B cell (primary cell): ENCODE results near the gene SYMPK. TPM values are rescaled to one million over a fixed set of nuclear protein-coding genes. Genes with fewer than 3 reads are reported as not detected.

Experiments used
- ATAC-seq: fragments of 200-7000 bp; cut with Tn5 transposase; one replicate; pipeline ENCODE4 v1.10.0; 2021; ENCODE audit warnings: low read depth, mild to moderate bottlenecking, moderate number of reproducible peaks, moderate library complexity
- CTCF ChIA-PET: fragments of 350-600 bp; sonication (Branson Sonifier 250); formaldehyde crosslinking; loops from one replicate; lab custom pipeline; 2021; ENCODE audit warnings: antibody characterized with exemption, inconsistent platforms; lab: Charles Lee
- POLR2A ChIA-PET: fragments of 350-600 bp; sonication (Branson Sonifier 250); formaldehyde crosslinking; loops from one replicate; lab custom pipeline; 2021; ENCODE audit warnings: antibody characterized with exemption; lab: Charles Lee
- DNase-seq: peaks from one replicate; pipeline ENCODE4 v3.0.0; 2013
- H2AFZ ChIP-seq: 2 replicates; pipeline ENCODE4 v1.6.1; 2012; ENCODE audit warnings: mild to moderate bottlenecking, low read depth, low read length; ENCODE audit not compliant: insufficient read depth, poor library complexity, severe bottlenecking
- H3K27ac ChIP-seq, 2 donors: 1 replicate in 1 of 2; 2 replicates in 1 of 2; pipeline ENCODE4 v1.5.1; 2012 to 2013; ENCODE audit warnings: low read length in 2 of 2, mild to moderate bottlenecking in 2 of 2, moderate library complexity in 1 of 2
- H3K27me3 ChIP-seq, 4 experiments: fragments of 200-600 bp in 1 of 4; sonication (generic) in 1 of 4; replicated peaks in 1 of 4; 1 replicate in 2 of 4; 2 replicates in 2 of 4; pipeline versions ENCODE4 v1.6.1 to v1.7.0; 2013 to 2016; ENCODE audit warnings: low read length in 3 of 4, mild to moderate bottlenecking in 2 of 4, mixed read lengths in 1 of 4, moderate library complexity in 1 of 4; ENCODE audit not compliant: insufficient read depth in 4 of 4, control insufficient read depth in 3 of 4; ENCODE audit errors: control extremely low read depth in 1 of 4
- H3K36me3 ChIP-seq, 2 experiments: replicated peaks in 1 of 2; 1 replicate in 1 of 2; 2 replicates in 1 of 2; pipeline versions ENCODE4 v1.6.1 to v1.7.1; 2013; ENCODE audit warnings: low read length in 1 of 2; ENCODE audit not compliant: insufficient read depth in 2 of 2, control insufficient read depth in 1 of 2; ENCODE audit errors: control extremely low read depth in 1 of 2, extremely low read depth in 1 of 2
- H3K4me1 ChIP-seq, 2 donors: fragments of 200-600 bp in 1 of 2; sonication (generic) in 1 of 2; 1 replicate in 1 of 2; 2 replicates in 1 of 2; pipeline versions ENCODE4 v1.5.1 to v1.6.1; 2013 to 2017; ENCODE audit warnings: low read length in 2 of 2; ENCODE audit not compliant: control insufficient read depth in 2 of 2, insufficient read depth in 2 of 2
- H3K4me2 ChIP-seq: replicated peaks from 2 replicates; pipeline ENCODE3; 2012; ENCODE audit warnings: mild to moderate bottlenecking, low read depth, low read length; ENCODE audit not compliant: poor library complexity, severe bottlenecking
- H3K4me3 ChIP-seq, 5 experiments: fragments of 200-600 bp in 1 of 5; sonication (generic) in 1 of 5; 1 replicate in 3 of 5; 2 replicates in 2 of 5; pipeline versions ENCODE4 v1.5.1 to v1.7.0; 2011 to 2016; ENCODE audit warnings: low read length in 4 of 5, mild to moderate bottlenecking in 4 of 5, low read depth in 2 of 5, control low read depth in 1 of 5, moderate library complexity in 1 of 5; ENCODE audit not compliant: insufficient read depth in 1 of 5; ENCODE audit errors: control extremely low read depth in 1 of 5, extremely low read depth in 1 of 5
- H3K79me2 ChIP-seq: fragments of 200-600 bp; sonication (generic); one replicate; pipeline ENCODE4 v1.6.0; 2016; ENCODE audit warnings: low read length; ENCODE audit not compliant: control insufficient read depth, insufficient read depth
- H3K9ac ChIP-seq: fragments of 200-600 bp; sonication (generic); 2 replicates; pipeline ENCODE4 v1.6.1; 2017; ENCODE audit warnings: mild to moderate bottlenecking, low read length, moderate library complexity
- H3K9me3 ChIP-seq, 3 donors: one replicate each; pipeline versions ENCODE4 v1.6.1 to v1.7.1; 2013; ENCODE audit warnings: low read length in 2 of 3; ENCODE audit not compliant: control insufficient read depth in 2 of 3, insufficient read depth in 1 of 3; ENCODE audit errors: control extremely low read depth in 1 of 3
- H4K20me1 ChIP-seq: 2 replicates; pipeline ENCODE4 v1.6.0; 2012; ENCODE audit warnings: mild to moderate bottlenecking, low read length; ENCODE audit not compliant: insufficient read depth, control insufficient read depth, poor library complexity, severe bottlenecking
- H3K27ac Mint-ChIP-seq: one replicate; pipeline ENCODE4 v1.8.0; 2021; ENCODE audit warnings: mixed read lengths
- H3K27me3 Mint-ChIP-seq: one replicate; pipeline ENCODE4 v1.8.0; 2021; ENCODE audit warnings: mixed read lengths
- H3K4me1 Mint-ChIP-seq: one replicate; pipeline ENCODE4 v1.8.0; 2021; ENCODE audit warnings: mixed read lengths
- H3K4me3 Mint-ChIP-seq: one replicate; pipeline ENCODE4 v1.8.0; 2021; ENCODE audit warnings: mixed read lengths
- H3K9me3 Mint-ChIP-seq: one replicate; pipeline ENCODE4 v1.8.0; 2022; ENCODE audit warnings: mixed read lengths; ENCODE audit not compliant: insufficient read depth
- EZH2 ChIP-seq: IDR thresholded peaks from 2 replicates; pipeline ENCODE4 v1.6.1; 2012; ENCODE audit warnings: borderline replicate concordance, low read depth, mild to moderate bottlenecking, moderate library complexity, low read length; ENCODE audit not compliant: insufficient read depth, poor library complexity, severe bottlenecking
- WGBS: methylation state at CpG from one replicate; pipeline ENCODE4 v1.1.5; 2013; ENCODE audit warnings: missing lambda C conversion rate; ENCODE audit not compliant: insufficient coverage; 5-methylcytosine and 5-hydroxymethylcytosine counted together
- intact Hi-C: fragments of 100-400 bp; cut with micrococcal nuclease; formaldehyde crosslinking; loops from one replicate; pipeline ENCODE4 v1.10.0; 2022
- polyA plus RNA-seq: library from polyadenylated mRNA; depleted of rRNA; stranded (reverse); fragments of >200 nt; gene quantifications from 2 replicates; pipeline ENCODE4 v1.2.3, GENCODE V29; 2012
- total RNA-seq, 2 donors: library from RNA; stranded (reverse); fragments of 120-200 nt in 1 of 2; gene quantifications; 1 replicate in 1 of 2; 2 replicates in 1 of 2; pipeline versions ENCODE4 v1.2.3 to v1.2.4, GENCODE V29; 2013 to 2022
- TF ChIP-seq, protein P1 (sequence below): fragments of 200-600 bp; IDR thresholded peaks from one replicate; pipeline ENCODE4 v1.8.0; 2022; ENCODE audit warnings: antibody characterized with exemption, mild to moderate bottlenecking

Gene SYMPK
- total and polyA plus RNA-seq, 2 donors (not counting 1 experiment from before 2014, with no cell fraction given): 119 to 138 TPM

DNA sequence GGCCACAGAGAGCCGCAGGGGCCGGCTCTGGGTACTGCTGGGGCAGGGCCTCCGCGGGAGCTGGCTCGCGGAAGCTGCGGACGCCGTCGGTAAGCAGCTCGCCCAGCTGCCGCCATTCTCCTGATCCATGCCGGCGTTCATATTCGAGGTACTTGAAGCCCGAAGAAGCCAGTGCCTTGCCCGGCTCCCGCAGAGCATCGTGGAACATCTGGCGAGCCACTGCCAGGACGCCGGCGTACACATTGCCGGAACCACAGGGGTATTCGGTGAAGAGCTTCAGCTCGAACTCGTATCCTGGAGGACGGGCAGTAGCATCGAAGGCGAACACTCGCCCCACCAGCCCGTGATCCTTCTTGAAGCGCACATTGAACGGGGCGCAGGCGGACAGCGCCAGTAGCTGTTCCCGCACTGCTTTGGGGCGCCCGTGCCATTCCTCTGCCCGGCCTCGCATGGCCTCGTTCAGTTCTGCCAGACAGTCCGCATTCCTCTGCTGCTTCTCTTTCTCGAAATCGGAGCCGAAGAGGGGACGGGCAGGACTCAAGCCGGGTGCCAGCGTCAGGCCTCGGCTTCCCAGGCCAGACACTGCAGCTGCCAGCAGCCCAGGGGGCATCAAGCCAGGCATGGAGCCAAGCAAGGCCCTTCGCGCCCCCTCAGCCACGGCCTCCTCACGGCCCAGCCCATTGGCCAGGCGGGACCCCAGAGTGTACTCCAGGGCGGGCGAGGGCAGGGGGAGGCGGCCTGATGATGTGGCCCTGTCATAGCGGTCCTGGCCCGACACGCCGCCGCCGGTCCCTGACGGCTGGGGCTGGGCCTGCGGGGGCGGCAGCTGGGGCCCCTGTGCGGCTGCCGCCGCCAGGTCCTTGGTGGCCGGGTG, 22.0 kb upstream of the SYMPK start:
- H3K9me3 Mint-ChIP-seq: no peaks in the 10 kb centered on the region
- H3K9ac ChIP-seq: peak overlapping the region; percentile 74
- H3K4me1 Mint-ChIP-seq: peaks cover 28% of the 10 kb centered on the region
- no peak for DNase-seq
- H3K4me2 ChIP-seq: peak overlapping the region; percentile 97
- 76% methylated on average over 72 of the region's 72 CpGs for WGBS
- peaks cover 0 to 2% (median 0%) of the 10 kb centered on the region in 3 donors for H3K9me3 ChIP-seq
- H2AFZ ChIP-seq: peak overlapping the region; percentile 90
- H3K4me3 Mint-ChIP-seq: peak overlapping the region; percentile 95
- no peak for ATAC-seq
- peak overlapping the region; percentile 46 for H3K27ac Mint-ChIP-seq
- H4K20me1 ChIP-seq: peaks cover 39% of the 10 kb centered on the region
- H3K4me3 ChIP-seq: peak overlapping the region in 4 of 5 experiments; percentile 68 to 86 (median 76)
- H3K27ac ChIP-seq: peak overlapping the region in 1 of 2 donors; percentile 82
- CTCF ChIA-PET: interaction anchor here (0.8 to 3.4 kb wide), 3 partner anchors 16 to 68 kb away, joined by 3 to 24 read pairs (median 3); partner anchors contain the start of genes FOXA3 and SYMPK
- peaks cover 0 to 4% of the 10 kb centered on the region in 2 experiments for H3K36me3 ChIP-seq
- peaks cover 24 to 39% of the 10 kb centered on the region in 2 donors for H3K4me1 ChIP-seq
- peaks cover 3% of the 10 kb centered on the region for H3K27me3 Mint-ChIP-seq
- intact Hi-C loops: loop anchor here (5.0 kb wide), 1 partner anchor 378 kb away; the partner anchor contains the start of gene VASP
- no peaks in the 10 kb centered on the region for H3K27me3 ChIP-seq
- TF ChIP-seq, protein P1, sequence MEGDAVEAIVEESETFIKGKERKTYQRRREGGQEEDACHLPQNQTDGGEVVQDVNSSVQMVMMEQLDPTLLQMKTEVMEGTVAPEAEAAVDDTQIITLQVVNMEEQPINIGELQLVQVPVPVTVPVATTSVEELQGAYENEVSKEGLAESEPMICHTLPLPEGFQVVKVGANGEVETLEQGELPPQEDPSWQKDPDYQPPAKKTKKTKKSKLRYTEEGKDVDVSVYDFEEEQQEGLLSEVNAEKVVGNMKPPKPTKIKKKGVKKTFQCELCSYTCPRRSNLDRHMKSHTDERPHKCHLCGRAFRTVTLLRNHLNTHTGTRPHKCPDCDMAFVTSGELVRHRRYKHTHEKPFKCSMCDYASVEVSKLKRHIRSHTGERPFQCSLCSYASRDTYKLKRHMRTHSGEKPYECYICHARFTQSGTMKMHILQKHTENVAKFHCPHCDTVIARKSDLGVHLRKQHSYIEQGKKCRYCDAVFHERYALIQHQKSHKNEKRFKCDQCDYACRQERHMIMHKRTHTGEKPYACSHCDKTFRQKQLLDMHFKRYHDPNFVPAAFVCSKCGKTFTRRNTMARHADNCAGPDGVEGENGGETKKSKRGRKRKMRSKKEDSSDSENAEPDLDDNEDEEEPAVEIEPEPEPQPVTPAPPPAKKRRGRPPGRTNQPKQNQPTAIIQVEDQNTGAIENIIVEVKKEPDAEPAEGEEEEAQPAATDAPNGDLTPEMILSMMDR: no peak
- TF ChIP-seq EZH2: no peak
- H3K79me2 ChIP-seq: peaks cover 29% of the 10 kb centered on the region
- POLR2A ChIA-PET: interaction anchor here (1.1 to 2.9 kb wide), 3 partner anchors 17 to 1385 kb away, joined by 5 to 33 read pairs (median 8); partner anchors contain the start of genes MYPOP, SYMPK and ZNF180
